Mesothelial cell of epicardium (in vitro differentiated cells): ENCODE measurements around the gene TMEM53. TPM values are rescaled to one million over a fixed set of nuclear protein-coding genes. Genes with fewer than 3 reads are reported as not detected.

Experiments used
- DNase-seq, 2 experiments: peaks; one replicate each; pipeline ENCODE4 v3.0.0; 2021; ENCODE audit warnings: low spot score in 2 of 2; ENCODE audit not compliant: unreplicated experiment in 2 of 2
- H3K27ac Mint-ChIP-seq: 2 replicates; pipeline ENCODE4 v1.8.0; 2021; ENCODE audit warnings: mixed read lengths
- H3K27me3 Mint-ChIP-seq: 2 replicates; pipeline ENCODE4 v1.8.0; 2021; ENCODE audit warnings: low read depth, mixed read lengths
- H3K36me3 Mint-ChIP-seq: 2 replicates; pipeline ENCODE4 v1.8.0; 2021; ENCODE audit warnings: mixed read lengths
- H3K4me1 Mint-ChIP-seq: 2 replicates; pipeline ENCODE4 v1.8.0; 2021; ENCODE audit warnings: mixed read lengths
- H3K4me3 Mint-ChIP-seq: 2 replicates; pipeline ENCODE4 v1.8.0; 2021; ENCODE audit warnings: mild to moderate bottlenecking, moderate library complexity, mixed read lengths
- H3K9me3 Mint-ChIP-seq: 2 replicates; pipeline ENCODE4 v1.8.0; 2021; ENCODE audit warnings: mixed read lengths
- total RNA-seq: library from RNA; stranded (reverse); gene quantifications from 3 replicates; pipeline ENCODE4 v1.2.1, GENCODE V29; 2021
- TF ChIP-seq, protein P1 (sequence below): fragments of 200-600 bp; sonication (generic); IDR thresholded peaks from one replicate; pipeline ENCODE4 v1.5.0; 2021; ENCODE audit warnings: antibody characterized with exemption; ENCODE audit not compliant: unreplicated experiment

Gene TMEM53
- total RNA-seq, 1 donor from 2014 or later = 8.9 TPM

DNA sequence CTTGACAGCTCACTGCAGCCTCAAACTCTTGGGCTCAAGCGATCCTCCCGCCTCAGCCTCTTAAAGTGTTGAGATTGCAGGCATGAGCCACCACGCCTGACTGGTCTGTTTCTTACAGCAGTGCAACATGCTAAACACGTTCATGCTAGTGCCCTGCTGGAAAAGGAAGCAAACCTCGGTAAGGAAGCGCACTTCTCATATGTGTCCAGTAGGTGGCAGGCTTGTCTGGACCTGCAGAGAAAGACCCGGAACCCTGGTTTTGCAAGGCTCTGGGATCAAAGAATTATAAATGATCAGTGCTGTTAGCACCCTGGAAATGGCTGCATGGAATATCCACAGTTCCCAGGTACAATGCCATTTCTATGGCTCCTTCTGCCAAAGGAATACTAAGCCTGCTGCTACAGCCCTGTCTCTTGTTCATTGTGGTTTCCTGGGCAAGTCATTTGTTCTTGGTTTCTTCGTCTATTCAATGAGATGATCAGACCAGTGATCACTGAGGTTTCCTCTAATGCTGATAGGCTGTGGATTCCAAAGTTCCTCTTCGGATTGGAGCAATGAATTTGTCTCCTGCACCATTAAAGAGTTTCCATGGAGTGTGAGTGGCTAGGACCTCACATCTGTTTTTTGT lies 40.8 kb upstream of the TMEM53 start:
- TF ChIP-seq, protein P1, sequence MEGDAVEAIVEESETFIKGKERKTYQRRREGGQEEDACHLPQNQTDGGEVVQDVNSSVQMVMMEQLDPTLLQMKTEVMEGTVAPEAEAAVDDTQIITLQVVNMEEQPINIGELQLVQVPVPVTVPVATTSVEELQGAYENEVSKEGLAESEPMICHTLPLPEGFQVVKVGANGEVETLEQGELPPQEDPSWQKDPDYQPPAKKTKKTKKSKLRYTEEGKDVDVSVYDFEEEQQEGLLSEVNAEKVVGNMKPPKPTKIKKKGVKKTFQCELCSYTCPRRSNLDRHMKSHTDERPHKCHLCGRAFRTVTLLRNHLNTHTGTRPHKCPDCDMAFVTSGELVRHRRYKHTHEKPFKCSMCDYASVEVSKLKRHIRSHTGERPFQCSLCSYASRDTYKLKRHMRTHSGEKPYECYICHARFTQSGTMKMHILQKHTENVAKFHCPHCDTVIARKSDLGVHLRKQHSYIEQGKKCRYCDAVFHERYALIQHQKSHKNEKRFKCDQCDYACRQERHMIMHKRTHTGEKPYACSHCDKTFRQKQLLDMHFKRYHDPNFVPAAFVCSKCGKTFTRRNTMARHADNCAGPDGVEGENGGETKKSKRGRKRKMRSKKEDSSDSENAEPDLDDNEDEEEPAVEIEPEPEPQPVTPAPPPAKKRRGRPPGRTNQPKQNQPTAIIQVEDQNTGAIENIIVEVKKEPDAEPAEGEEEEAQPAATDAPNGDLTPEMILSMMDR = peak; percentile 91
- peak in 1 of 2 experiments; percentile 71 for DNase-seq
- Mint-ChIP-seq H3K27ac (no peak overlapping the region), H3K36me3 (peaks cover 2% of the 10 kb centered on the region), H3K4me1 (peaks cover 2% of the 10 kb centered on the region), H3K27me3 (no peaks in the 10 kb centered on the region), H3K4me3 (no peak overlapping the region), H3K9me3 (no peaks in the 10 kb centered on the region)

DNA sequence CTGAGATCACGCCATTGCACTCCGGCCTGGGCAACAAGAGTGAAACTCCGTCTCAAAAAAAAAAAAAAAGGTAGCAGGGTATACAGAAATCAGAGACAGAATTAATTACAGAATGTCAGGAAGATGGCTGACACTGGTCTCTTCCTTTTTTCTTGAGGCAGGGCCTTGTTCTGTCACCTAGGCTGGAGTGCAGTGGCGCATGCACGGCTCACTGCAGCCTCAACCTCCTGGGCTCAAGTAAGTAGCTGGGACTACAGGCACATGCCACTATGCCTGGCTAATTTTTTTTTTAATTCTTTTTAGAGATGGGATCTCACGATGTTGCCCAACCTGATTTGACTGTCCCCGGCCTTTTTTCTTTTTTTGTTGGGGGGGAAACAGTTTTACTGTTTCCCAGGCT lies 40.3 kb upstream of the TMEM53 start:
- TF ChIP-seq, protein P1 = no peak
- DNase-seq = no peak
- Mint-ChIP-seq H3K4me1 (peaks cover 2% of the 10 kb centered on the region), H3K27me3 (no peaks in the 10 kb centered on the region), H3K27ac (no peak overlapping the region), H3K9me3 (no peaks in the 10 kb centered on the region), H3K36me3 (peaks cover 2% of the 10 kb centered on the region), H3K4me3 (no peak overlapping the region)

DNA sequence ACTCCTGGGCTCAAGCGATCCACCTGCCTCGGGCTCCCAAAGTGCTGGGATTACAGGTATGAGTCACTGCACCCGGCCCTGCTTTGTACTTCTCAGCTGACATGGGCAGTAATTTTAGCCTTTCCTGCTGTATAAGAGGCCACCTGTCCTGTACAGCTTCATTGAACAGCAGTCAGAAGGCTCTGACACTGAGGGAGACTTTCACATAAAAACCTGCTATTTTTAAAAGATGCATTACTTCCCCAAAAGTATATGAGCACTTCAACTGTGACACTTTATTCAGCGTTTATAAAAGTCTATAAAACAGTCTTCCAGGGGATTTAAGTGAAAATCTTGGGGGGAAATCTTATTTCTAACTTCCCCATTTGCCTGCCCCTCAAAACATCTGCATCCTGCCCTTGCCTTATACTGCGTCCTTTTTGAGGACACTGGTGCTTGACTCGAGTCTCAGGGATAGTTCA lies 39.1 kb upstream of the TMEM53 start:
- H3K4me3 Mint-ChIP-seq = no peak overlapping the region
- H3K4me1 Mint-ChIP-seq = peaks cover 2% of the 10 kb centered on the region

DNA sequence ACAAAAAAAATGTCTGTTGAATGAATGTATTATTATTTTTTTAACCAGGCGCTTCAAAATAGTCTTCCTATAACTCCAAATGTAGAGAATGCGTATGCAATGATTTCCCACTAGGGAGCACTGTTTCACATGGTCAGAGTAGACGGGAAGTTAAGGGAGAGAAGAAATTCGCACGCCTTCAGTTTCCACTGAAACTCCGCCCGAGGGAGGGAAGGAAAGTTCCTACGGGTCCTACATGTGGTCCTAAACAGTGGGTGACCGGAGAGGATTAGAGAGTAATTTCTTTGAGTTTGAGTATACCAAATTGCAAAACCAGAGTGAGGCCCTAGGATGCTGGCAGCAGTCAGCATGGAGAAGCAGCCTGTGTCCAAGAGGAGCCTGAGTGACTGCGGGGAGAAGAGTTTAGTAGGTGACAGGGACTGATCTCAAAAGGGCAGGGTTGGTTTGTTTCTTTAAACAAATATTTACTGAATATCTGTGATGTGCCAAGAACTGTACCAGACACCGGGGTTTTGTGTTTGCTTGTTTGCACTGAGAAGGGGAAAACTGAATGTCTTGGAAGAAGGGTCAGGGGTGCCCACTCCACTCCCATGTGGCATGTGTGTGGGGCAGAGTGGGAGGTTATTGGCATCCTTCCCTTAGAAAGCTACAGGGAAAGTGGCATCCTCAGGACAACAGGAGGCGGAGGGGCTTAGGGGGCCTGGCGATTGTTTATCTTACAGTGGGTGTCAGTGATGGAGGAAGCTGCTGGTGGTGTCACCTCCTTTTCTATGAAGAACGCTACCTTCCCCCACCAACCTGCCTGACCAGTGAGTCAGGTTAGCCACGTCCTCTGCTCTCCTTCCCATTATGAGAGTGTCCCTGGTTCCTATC lies 33.9 kb upstream of the TMEM53 start:
- TF ChIP-seq, protein P1 = no peak
- H3K4me3 Mint-ChIP-seq = no peak overlapping the region
- H3K36me3 Mint-ChIP-seq = peaks cover 8% of the 10 kb centered on the region

More for the DNA sequence above, 39.1 kb upstream of the TMEM53 start:
- Mint-ChIP-seq H3K9me3 (peaks cover 7% of the 10 kb centered on the region), H3K36me3 (peaks cover 2% of the 10 kb centered on the region), H3K27me3 (no peaks in the 10 kb centered on the region), H3K27ac (no peak overlapping the region)
- no peak for DNase-seq
- TF ChIP-seq, protein P1 = no peak

DNA sequence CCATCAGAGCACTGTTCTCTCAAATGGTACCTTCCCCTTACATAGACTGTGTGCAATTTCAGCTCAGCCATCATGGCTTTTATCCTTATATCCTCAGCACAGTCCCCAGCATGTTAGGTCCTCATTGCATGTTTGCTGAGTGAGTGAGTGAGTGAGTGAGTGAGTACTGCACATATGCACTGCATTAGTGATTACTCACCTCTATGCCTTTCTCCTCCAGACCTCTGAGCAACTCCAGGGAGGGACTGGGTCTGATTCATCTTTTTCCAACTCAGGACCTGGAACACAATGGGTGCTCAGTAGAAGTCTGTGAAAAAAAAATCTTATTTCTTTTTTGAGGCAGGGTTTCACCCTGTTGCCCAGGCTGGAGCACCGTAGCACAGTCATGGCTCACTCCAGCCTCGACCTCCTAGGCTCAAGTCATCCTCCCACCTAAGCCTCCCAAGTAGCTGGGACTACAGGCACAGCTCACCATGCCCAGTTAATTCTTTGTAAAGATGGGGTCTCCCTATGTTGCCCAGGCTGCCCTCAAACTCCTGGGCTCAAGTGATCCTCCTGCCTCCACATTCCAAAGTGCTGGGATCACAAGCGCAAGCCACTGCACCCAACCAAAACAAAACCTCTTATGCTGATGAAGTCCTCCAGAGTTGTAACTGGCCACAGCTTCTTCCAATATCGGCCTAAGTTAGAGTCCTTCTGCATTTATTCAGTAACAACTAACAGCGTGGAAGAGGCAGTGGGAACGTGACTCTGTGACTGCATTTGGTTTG lies 33.0 kb upstream of the TMEM53 start:
- DNase-seq = no peak
- H3K27ac Mint-ChIP-seq = no peak overlapping the region
- peaks cover 8% of the 10 kb centered on the region for H3K36me3 Mint-ChIP-seq
- no peak overlapping the region for H3K4me3 Mint-ChIP-seq
- H3K4me1 Mint-ChIP-seq = no peaks in the 10 kb centered on the region
- TF ChIP-seq, protein P1 = no peak
- peaks cover 2% of the 10 kb centered on the region for H3K27me3 Mint-ChIP-seq
- peaks cover 13% of the 10 kb centered on the region for H3K9me3 Mint-ChIP-seq

More for the DNA sequence above, 33.9 kb upstream of the TMEM53 start:
- Mint-ChIP-seq H3K4me1 (no peaks in the 10 kb centered on the region), H3K27me3 (peaks cover 2% of the 10 kb centered on the region), H3K9me3 (peaks cover 13% of the 10 kb centered on the region), H3K27ac (no peak overlapping the region)
- DNase-seq = no peak
